UCSD-AML1 (cell line): ENCODE measurements around the gene CDH4.

ENCODE experiments used
- DNase-seq: peaks from one replicate; lab custom pipeline; 2025; ENCODE audit not compliant: unreplicated experiment; lab: John Stamatoyannopoulos, UW

The CDH4 gene

DNA sequence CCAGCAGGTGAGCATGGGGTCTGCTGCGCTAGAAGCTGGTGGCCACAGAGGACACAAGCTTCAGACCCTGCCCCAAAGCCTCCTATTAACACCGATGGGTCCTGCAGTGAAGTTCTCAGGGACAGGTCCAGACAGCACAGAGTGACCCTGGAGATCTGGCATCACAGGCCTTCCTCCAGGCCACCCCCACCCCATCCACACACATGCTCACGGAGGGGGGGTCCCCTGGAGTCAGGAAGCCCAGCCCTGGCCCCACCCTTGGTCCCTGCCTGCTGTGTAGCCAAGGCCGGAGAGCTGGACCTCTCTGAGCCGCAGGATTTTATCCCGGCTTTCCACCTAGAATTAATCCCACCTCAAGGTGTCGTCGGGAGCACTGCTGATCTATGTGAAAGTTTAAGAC lies 646.3 kb downstream of the CDH4 start:
- no peak for DNase-seq

DNA sequence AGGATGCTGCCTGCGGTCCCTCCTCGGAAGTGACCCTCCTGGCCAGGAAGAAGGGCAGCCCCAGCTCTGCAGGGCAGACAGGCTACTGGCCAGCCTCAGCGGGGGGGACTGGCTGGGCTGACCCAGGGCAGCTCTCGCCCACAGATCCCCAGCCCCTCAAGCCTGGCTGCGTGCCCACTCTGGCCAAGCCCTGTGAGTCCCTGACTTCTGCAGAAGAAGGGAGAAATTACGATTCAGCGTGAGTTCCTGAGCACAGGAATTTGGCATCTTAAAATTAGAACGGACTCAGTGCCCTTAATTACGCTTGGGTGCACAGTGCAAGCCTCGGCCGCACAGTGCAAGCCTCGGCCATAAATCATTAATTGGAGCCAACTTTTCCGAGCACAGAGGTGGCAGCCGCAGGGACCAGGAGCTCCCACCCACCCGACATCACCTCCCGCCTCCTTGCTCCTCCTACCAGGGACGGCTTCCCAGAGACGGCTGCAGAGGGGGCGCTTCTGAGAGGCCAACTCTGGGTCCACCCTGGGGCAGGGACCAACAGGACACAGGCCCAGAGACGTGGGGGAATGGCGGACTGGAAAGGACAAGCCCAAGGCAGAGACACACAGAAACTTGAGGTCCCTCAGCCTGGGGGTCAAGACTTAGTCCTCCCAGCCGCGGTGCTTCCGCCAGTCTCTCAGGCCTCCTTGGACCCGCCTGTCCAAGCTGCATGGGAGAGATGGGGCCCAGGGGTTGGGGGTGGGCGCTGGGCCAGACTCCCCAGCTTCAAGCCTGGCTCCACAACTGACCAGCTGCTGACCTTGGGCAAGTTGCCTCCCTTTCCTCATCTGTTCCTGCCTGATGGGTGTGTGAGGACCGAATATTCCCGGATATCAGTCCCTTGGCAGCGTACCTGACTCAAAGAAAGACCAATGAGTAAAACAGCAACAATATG lies 648.2 kb downstream of the CDH4 start:
- no peak for DNase-seq

DNA sequence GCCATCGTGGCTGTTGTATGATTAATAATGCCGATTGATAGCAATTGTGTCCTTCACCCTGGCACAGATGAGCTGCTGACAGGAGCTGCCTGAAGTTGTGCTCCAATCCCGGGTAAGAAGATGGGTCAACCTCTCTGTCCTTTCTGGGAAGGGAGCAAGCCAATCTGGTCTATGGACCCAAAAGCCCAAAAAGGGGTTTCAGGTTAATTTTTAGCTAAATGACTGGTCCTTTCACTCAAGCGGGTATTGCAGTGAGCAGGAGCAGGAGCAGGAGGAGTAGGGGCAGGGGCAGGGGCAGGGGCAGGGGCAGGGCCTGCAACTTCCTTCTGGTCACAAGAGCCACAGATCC lies 648.9 kb downstream of the CDH4 start:
- no peak for DNase-seq

DNA sequence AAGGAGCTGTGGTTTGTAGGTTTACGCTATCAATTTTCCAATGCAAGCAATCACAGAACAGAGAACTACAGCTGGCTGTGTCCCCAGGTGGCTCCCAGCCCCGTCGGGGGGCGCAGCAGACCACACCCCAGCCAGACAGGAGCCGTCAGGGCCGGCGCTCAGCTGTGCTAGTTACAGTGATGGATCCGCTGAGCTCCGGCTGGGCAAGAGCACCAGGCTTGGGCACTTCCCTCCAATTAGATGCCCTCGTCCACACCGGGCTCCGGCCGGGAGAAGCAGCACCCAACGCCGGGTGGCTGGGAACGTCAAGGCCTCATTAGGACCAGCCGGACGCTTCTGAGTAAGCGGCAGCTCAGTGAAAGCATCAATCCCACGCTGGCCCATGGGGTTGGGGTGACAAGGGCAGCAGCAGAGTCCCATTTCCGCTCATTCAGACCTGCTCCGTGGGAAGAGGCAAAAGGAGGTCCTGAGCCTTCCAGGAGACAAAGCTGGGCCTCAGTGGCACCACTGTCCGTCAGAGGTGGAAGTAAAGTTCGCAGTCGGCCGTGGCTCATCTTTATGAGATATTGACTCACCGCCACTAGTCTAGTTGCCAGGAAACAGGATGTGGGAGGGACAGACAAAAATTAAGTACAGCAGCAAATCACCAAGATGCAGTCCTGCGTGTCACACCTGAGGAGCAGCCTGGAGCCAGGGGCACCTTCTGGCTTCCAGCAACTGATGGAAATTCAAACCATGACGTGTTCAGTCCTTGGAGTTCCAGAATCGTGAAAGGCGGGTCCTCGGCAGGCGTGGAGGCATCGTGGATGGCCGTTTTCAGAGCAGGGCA lies 649.5 kb downstream of the CDH4 start:
- DNase-seq = no peak

DNA sequence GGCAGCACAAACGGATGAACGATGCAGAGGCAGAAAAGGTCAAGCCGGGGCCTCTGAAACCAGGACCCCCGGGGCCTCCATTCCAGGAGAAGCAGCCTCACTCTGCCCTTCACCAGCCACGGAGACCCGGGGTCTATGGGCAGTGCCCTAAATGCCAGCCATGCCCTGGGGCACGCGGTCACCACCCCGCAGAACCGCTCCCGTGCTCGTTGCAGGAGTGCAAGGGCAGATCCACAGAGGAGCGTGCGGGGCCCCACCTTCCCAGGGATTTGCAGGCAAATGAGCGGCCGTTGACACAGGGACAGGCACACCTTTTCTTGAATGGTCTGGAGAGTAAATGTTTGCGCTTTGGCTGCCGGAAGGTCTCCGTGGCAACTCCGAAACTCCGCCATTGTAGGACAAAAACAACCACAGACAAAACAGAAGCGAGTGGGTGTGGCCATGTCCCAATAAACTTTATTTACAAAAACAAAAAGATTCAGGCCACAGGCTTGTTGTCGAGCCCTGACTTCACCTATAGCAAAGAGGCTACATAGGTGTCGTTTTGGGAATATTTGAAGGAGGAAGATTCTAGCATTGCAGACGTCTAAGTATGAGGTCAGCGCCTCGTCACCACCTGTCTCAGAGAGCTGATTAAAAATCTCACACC lies 650.3 kb downstream of the CDH4 start:
- DNase-seq = no peak

DNA sequence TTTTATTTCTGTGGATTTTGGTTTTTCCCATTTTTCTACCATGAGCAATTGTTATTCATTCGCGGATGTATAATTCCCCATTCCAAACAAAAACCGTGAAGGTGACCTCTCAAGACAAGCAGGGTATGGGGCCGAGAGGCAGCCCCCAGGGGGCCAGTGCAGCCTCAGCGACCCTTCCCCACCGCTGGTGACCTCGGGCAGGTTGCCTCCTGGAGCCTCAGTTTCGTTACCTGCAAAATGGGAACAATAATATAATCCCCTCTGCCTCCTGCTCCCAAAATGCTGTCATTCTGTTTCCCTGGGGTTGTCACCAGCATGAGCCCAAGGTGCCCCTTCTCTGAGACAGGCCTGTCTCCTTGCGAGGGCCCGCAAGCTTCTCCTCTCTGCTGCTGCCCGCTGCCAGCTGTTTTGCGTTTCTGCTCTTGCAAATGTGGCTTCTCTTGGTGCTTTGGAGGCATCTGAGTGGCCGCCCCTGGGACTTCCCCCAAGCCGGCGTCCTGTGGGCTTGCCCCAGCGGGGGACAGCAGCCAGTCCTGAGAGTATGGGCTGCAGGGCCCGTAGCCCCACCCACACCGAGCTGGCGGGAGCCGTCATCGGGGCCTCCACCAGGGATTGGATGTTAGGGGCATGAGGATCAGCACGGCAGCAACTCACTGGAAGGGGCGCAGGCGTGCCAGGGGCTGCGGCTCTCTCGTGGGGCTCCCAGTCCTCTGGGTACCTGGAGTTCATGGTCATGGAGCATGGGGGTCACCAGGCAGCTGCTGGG lies 651.7 kb downstream of the CDH4 start:
- DNase-seq = no peak

DNA sequence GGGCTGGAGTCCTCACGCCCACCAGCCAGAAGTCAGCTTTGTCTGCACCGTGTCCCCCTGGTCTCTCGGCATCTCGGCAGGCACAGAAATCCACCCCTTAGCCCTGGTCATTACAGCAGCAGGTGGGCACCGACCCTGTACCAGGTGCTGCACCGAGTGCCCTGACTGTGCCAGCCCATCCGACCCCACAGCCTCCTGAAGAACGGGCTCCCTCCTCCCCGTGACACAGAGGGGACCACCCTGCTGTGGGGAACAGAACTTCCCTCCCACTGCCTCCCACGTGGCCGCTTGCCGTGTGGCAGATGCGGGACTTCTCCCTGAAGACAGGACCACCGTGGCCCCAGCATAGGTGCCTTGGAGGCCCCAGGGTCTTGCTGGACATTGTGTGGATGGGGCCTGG lies 652.4 kb downstream of the CDH4 start:
- no peak for DNase-seq

DNA sequence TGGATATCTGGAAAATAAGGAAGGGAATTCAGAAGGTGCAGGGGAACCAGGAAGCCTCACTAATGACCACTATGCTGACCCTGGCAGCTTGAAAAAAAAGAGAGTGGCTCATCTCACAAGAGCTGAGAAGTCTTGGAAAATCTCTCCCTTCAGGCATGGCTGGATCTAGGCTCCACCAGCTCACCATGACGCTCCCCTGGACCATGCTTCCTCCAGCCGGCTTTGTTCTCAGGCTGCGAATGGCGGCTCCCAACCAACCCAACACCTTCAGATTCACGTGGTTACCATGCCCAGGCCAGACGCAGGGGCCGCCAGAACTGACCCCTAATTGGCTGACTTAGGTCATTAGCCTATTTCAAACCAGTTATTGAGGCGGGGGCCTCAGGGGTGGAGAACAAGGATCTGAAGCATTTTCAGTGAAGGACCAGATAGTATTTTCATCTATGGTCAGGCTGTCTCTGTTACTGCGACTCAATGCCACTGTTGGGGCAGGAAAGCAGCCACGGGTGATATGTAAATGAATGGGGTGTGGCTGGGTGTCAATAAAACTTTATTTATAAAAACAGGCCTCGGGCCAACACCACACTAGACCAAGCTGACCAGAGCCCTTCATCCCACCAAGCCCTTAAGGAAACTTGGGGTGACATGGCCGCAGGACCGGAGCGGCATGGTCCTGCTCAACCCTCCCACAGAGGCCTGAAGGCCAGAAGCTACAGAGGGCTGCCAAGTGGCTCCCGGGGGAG lies 653.9 kb downstream of the CDH4 start:
- DNase-seq = no peak

DNA sequence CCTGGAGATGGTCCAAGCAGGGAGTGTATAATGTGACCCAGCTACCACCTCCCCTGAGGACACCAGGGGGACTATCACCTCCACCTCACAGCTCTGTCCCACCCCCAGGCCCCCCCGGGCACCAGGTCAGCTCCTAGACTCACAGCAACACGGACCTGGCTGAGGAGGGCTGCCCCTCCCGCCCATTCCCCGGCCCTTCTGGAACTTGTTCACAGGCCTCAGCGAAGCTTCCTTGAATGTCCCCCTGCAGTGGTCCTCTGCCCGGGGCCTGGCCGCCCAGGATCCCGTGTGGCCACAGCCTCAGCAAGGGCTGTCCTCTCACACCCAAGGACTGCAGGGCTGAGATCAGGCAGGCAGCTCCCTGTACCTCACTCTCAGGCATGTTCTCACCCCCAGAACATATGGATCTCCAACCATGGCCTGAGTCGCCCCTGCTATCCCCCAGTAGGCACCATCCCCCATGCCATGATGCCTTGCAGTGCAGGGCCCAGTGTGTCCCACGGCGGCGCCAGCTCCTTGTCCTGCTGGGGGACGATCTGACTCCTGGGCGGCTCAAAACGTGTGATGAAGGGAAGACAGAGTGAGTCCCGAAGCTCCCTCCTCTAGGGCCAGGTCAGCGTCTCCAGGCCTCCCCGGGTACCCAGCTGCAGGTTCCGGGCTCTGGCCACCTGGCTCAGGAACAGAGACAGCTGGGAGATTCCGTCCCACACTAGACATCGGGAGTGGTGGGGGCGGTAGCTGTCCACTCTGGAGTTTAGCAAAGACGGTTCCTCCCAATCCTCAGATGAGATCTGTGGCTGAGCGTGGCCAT lies 655.2 kb downstream of the CDH4 start:
- DNase-seq = no peak

DNA sequence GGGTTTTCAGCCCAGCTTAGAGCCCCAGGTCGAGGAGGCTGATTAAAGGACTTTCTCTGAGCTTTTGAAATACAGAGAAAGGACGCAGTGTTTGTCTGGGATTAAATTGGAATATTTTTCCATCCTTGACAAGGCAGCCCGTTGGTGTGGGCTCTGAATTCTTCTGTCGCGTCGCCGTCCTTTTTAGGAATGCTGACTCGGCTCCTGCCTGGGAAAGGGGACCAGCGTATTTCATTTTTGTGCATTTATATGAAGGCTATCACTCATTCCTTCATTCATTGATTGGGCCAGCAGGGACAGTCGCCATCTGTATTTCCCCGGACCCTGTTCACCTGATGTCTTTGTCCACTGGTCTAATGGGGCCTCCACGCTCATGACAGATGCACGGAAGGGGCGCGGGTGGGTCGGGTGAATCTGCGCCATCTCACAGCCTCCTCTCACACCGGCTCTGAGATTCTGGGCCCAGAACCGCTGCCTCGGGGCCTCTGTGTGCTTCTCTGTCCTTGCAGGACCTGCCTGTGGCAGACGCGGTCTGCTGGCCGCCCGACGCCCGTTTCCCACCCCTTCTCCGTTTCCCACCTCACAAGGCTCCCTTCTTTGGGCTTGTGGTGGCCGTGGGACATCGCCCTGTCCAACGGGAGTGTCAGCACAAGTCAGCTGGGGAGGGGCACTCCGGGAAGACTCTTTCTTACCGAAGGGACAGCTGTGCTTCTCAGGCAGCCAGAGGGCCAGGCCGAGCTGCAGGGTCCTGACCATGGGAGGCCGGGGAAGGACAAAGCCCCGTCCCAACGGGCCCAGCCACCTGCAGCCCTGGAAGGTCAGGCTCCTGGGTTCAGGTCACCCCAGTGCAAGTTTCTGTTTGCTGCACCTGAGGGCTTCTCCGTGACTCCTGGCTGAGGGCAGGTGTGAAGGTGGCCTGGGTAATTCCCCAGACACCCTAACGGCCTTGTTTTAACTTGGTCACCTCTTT lies 656.3 kb downstream of the CDH4 start:
- no peak for DNase-seq

DNA sequence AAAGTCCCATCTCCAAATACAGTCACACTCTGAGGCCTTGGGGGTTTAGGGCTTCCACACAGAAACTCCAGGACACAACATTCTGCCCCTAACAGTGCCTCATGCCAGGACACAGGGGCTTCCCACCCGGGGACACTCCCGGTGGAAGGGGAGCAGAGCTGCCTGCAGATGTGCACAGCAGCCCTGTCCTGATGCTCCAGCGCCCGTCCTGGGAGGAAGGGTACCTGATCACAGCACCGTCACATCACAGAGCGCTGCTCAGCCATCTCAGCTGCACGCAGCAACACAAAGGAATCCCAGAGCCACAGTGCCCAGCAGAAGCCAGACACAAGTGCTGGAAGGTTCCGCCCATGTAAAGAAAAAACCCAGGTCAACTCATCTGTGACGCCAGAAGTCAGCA lies 657.0 kb downstream of the CDH4 start:
- no peak for DNase-seq

DNA sequence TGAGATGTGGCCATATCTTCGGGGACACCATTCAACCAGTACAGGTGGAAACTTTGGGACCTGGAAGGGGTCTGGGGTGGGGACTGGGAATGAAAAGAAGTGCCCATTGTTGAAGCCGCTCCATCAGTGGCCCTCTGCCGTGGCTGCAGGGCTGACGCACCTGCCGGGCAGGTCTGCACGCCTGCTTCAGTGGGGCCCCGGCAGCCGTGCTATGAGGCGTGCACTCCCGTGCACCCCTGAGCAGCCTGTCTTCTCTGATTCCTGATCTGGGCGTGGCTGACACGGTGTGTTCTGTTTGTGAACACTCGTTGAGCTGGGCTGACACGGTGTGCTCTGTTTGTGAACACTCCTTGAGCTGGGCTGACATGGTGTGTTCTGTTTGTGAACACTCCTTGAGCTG lies 657.8 kb downstream of the CDH4 start:
- DNase-seq = no peak

DNA sequence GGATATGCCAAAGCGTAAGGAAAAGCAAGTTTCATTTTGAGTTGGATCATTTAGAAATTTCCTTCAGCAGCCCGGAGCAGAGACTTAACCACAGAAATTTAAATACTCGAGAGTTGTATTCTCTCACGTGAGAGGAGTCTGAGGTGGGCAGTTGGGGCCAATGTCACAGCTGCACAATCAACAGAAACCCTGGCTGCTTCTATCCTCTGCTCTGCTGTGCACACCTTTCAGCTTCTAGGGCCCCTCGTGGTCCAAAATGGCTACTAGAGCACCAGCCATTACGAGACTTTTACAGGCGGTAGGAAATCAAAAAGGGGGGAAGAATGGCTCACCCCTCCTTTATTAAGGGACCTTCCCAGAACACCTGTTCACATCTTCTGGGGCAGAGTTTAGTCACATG lies 659.8 kb downstream of the CDH4 start:
- DNase-seq = no peak

DNA sequence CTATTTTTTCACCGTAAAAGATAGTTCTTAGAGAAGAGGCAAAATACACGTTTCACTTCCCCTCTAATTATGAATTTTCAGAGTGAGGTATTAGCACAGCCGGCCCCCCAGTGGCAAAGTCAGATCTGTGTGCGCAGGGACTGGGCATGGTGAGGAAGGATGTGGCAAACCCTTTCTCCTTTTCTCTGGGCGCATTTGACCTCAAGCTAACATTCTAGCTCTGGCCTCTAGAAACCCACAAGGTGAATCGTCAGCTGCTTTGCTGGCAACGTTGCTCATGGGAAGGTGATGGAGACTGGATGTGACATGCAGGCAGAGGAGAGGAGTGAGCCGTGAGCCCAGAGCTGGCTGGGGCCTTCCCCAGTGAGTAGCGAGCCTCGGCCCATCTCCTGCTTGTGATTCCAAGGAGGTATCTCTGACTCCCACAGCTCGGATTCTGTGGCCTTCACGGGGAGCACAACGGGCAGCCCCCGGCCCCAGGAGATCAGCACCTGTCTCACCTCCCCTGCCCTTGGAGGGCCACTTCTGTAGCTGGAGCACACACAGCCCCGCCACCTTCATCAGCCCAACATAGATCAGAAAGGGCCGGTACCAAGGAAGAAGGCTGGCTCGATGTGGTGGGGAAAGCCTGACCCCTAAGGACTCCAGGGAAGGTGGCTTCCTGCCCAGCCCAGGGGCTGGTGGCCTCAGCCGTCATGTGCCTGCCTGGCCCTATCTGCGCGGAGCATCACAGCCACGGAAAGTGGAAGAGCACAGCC lies 660.8 kb downstream of the CDH4 start:
- peak; percentile 20 for DNase-seq

DNA sequence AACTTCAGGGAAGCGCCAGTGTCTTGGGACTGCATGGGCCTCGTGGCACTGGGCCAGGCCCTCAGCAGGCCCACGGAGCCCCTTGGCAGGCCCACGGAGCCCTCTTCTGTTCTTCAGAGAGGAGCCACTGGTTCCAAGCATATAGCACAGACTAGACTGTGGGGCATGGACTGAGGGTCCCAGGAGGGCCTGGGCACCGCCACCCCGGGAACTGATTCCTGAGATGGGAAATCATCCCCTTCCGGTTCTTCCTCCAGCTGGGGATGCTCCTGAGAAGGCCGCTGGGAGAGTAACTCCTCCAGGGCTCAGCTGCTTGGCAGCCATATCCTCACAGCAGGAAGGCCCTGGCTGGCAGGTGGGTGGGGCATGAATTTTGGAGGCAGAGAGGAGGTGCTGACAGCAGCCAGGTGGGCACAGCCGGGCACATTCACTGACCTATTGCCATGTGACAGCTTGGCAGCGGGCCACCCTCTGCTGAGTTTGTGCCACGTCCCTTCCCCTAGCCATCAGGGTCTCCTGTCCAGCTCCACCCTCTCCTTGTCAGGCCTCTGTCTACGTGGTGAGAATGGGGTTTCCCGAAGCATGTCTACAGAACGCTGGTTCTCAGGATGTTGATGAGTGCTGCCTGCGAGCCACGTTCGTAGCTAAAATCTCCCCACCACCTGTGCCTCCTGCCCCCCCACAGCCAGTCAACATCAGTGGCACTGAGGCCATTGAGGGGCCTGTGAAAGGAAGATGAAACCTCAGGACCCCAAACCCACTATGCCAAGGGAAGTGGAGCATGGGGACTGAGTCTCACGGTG lies 661.6 kb downstream of the CDH4 start:
- DNase-seq = no peak

DNA sequence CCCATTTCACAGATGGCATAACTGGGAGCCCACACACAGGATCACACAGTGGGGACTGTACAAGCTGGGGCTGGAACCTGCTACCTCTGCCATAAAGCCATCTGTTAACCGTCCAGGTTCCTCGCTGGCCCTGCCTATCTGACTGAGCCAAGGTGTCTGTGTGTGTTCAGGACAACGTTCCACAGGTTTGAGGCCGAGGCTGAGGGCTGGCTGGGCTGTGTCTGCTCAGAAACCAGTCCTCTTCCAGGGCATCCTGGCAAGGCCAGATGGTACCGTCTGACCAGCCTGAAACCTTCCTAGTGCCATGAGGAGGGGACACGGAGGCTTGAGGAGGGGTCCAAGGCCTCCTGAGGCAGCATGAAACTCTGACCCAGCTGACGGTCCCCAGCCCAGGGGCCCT lies 663.0 kb downstream of the CDH4 start:
- DNase-seq = no peak
